ENCODE data around the gene NOL7. TPM values are rescaled to one million over a fixed set of nuclear protein-coding genes. Genes with fewer than 3 reads are reported as not detected.

NOL7 gene
- total RNA-seq, 2 donors from 2014 or later, result 51.5 to 54.3 TPM

GRCh38 chr6:13638626-13639025 is 23.5 kb downstream of the NOL7 start:
- ATAC-seq (replicated peaks in 1 of 2) (no peak), DNase-seq (no peak)
- Mint-ChIP-seq H3K4me3 (no peak overlapping the region), H3K27me3 (ENCODE audit: low read depth) (no peaks in the 10 kb centered on the region), H3K9me3 (no peaks in the 10 kb centered on the region), H3K4me1 (ENCODE audit: low read depth) (peaks cover 48% of the 10 kb centered on the region), H3K36me3 (ENCODE audit: insufficient read depth in 2 of 2) (peaks cover 8 to 29% of the 10 kb centered on the region in 2 donors), H3K27ac (peak overlapping the region; percentile 91)

- Mint-ChIP-seq H3K4me3 (peak overlapping the region in 1 of 2 donors; percentile 1), H3K27me3 (ENCODE audit: low read depth) (no peaks in the 10 kb centered on the region), H3K36me3 (ENCODE audit: insufficient read depth in 2 of 2) (peaks cover 9 to 27% of the 10 kb centered on the region in 2 donors), H3K9me3 (no peaks in the 10 kb centered on the region), H3K4me1 (ENCODE audit: low read depth) (peaks cover 41% of the 10 kb centered on the region), H3K27ac (peak overlapping the region; percentile 74)
- DNase-seq (no peak), ATAC-seq (replicated peaks in 1 of 2) (no peak)
Measured at GRCh38 chr6:13641315-13641714, 26.2 kb downstream of the NOL7 start.

- Mint-ChIP-seq H3K4me3 (no peak overlapping the region), H3K27ac (peak overlapping the region; percentile 82), H3K27me3 (ENCODE audit: low read depth) (no peaks in the 10 kb centered on the region), H3K36me3 (ENCODE audit: insufficient read depth in 2 of 2) (peaks cover 9 to 20% of the 10 kb centered on the region in 2 donors), H3K9me3 (no peaks in the 10 kb centered on the region), H3K4me1 (ENCODE audit: low read depth) (peaks cover 25% of the 10 kb centered on the region)
- no peak for DNase-seq
- ATAC-seq (replicated peaks in 1 of 2), result no peak
Measured at GRCh38 chr6:13643125-13643524, 28.0 kb downstream of the NOL7 start.

DNA sequence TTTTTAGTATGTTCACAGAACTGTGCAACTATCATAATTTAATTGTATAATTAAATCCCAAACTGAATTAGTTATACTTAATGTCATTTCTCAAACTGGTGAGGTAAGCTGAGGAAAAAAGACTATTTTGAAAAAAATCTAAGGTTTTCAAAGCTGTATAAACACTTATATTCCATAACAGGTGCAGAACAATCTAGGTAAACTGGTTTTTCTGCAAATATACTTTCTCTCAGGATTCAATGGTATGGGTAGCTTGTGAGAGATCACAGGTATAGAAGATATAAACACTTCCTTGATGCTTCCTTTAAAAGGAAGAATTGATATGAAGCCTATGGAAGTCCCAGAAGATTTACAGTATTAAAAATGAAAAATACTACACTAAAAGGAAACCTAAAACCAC is 33.7 kb downstream of the NOL7 start:
- no peak overlapping the region for H3K4me3 Mint-ChIP-seq
- H3K4me1 Mint-ChIP-seq (ENCODE audit: low read depth), result peaks cover 9% of the 10 kb centered on the region
- peaks cover 5 to 16% of the 10 kb centered on the region in 2 donors for H3K36me3 Mint-ChIP-seq (ENCODE audit: insufficient read depth in 2 of 2)
- DNase-seq, result no peak
- peak overlapping the region; percentile 64 for H3K27ac Mint-ChIP-seq
- no peaks in the 10 kb centered on the region for H3K27me3 Mint-ChIP-seq (ENCODE audit: low read depth)
- H3K9me3 Mint-ChIP-seq, result no peaks in the 10 kb centered on the region
- no peak for ATAC-seq (replicated peaks in 1 of 2)

GRCh38 chr6:13649393-13649792 is 34.3 kb downstream of the NOL7 start:
- Mint-ChIP-seq H3K9me3 (no peaks in the 10 kb centered on the region), H3K4me1 (ENCODE audit: low read depth) (peaks cover 9% of the 10 kb centered on the region), H3K36me3 (ENCODE audit: insufficient read depth in 2 of 2) (peaks cover 5 to 16% of the 10 kb centered on the region in 2 donors), H3K4me3 (peak overlapping the region in 1 of 2 donors; percentile 3), H3K27ac (peak overlapping the region; percentile 64), H3K27me3 (ENCODE audit: low read depth) (no peaks in the 10 kb centered on the region)
- no peak for DNase-seq
- no peak for ATAC-seq (replicated peaks in 1 of 2)

- H3K36me3 Mint-ChIP-seq (ENCODE audit: insufficient read depth in 2 of 2), result peaks cover 3 to 14% of the 10 kb centered on the region in 2 donors
- ATAC-seq (replicated peaks in 1 of 2) (no peak), DNase-seq (no peak)
- no peak overlapping the region for H3K27ac Mint-ChIP-seq
- peaks cover 14% of the 10 kb centered on the region for H3K4me1 Mint-ChIP-seq (ENCODE audit: low read depth)
- H3K27me3 Mint-ChIP-seq (ENCODE audit: low read depth), result no peaks in the 10 kb centered on the region
- H3K4me3 Mint-ChIP-seq, result no peak overlapping the region
- H3K9me3 Mint-ChIP-seq, result no peaks in the 10 kb centered on the region
Measured at GRCh38 chr6:13653296-13653695, 38.2 kb downstream of the NOL7 start.

DNA sequence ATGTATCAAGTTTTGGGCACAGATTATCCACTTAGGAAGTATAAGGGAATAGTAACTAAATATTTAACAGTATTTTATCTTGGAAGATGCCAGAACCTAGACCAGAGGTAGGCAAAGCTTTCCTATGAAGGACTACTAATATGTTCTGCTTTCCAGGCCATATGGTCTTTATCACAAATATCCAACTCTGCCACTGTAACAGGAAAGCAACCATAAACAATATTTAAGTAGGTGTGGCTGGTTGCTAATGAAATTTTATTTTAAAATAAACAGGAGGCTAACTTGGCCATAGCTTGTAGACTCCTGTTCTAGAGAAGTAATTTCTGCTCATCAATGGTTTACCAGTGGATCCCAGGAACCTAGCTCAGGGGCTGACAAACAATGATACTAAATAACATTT is 39.4 kb downstream of the NOL7 start:
- no peaks in the 10 kb centered on the region for H3K27me3 Mint-ChIP-seq (ENCODE audit: low read depth)
- H3K4me1 Mint-ChIP-seq (ENCODE audit: low read depth), result peaks cover 8% of the 10 kb centered on the region
- no peak for DNase-seq
- no peak for ATAC-seq (replicated peaks in 1 of 2)
- H3K36me3 Mint-ChIP-seq (ENCODE audit: insufficient read depth in 2 of 2), result peaks cover 3 to 14% of the 10 kb centered on the region in 2 donors
- H3K9me3 Mint-ChIP-seq, result no peaks in the 10 kb centered on the region
- H3K4me3 Mint-ChIP-seq, result no peak overlapping the region
- H3K27ac Mint-ChIP-seq, result no peak overlapping the region

GRCh38 chr6:13655700-13656099 is 40.6 kb downstream of the NOL7 start:
- Mint-ChIP-seq H3K27ac (no peak overlapping the region), H3K4me3 (no peak overlapping the region), H3K4me1 (ENCODE audit: low read depth) (peaks cover 13% of the 10 kb centered on the region), H3K9me3 (no peaks in the 10 kb centered on the region), H3K36me3 (ENCODE audit: insufficient read depth in 2 of 2) (peaks cover 3 to 10% of the 10 kb centered on the region in 2 donors), H3K27me3 (ENCODE audit: low read depth) (no peaks in the 10 kb centered on the region)
- DNase-seq, result no peak
- ATAC-seq (replicated peaks in 1 of 2), result no peak

DNA sequence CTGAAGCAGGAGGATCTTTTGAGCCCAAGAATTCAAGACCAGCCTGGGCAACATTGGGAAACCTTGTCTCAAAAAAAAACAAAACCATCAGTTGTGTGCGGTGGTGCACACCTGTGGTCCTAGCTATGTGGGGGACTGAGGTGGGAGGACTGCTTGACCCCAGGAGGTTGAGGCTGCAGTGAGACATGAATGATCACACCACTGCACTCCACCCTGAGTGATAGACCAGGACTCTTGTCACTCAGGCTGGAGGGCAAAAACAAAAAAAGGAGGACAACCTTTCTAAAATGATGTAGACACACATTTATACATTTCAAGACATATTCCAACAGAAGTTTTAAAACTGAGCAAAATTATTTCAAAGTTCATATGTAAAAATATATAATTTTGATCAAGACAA is 45.1 kb downstream of the NOL7 start:
- H3K9me3 Mint-ChIP-seq, result no peaks in the 10 kb centered on the region
- H3K4me1 Mint-ChIP-seq (ENCODE audit: low read depth), result peaks cover 56% of the 10 kb centered on the region

DNA sequence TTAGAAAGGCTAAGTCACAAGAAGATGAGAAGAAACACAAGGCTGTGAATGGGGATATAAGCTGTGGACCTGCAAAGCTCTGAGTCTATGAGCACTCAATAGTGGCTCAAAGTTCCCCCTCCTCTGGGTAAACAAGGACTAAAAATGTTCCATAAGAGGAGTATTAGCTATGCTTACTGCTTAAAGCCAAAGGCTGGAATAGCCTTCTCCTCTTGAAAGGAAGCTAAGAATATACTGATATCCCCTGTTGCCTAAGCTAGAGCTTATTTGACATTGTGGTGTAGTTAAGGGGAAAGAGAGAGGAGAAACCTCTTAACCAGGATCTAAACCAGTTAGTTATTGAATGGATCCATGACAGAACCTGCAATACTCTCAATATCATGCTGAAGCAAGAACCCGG is 45.8 kb downstream of the NOL7 start:
- Mint-ChIP-seq H3K4me3 (peak overlapping the region in 1 of 2 donors; percentile 65), H3K4me1 (ENCODE audit: low read depth) (peaks cover 62% of the 10 kb centered on the region), H3K36me3 (ENCODE audit: insufficient read depth in 2 of 2) (no peaks in the 10 kb centered on the region), H3K27me3 (ENCODE audit: low read depth) (no peaks in the 10 kb centered on the region), H3K9me3 (no peaks in the 10 kb centered on the region), H3K27ac (peak overlapping the region; percentile 90)
- ATAC-seq (replicated peaks in 1 of 2) (no peak), DNase-seq (no peak)

More for the DNA sequence above, 45.1 kb downstream of the NOL7 start:
- Mint-ChIP-seq H3K36me3 (ENCODE audit: insufficient read depth in 2 of 2) (no peaks in the 10 kb centered on the region), H3K4me3 (no peak overlapping the region), H3K27ac (no peak overlapping the region), H3K27me3 (ENCODE audit: low read depth) (no peaks in the 10 kb centered on the region)
- DNase-seq, result no peak
- no peak for ATAC-seq (replicated peaks in 1 of 2)

- peak overlapping the region in 1 of 2 donors; percentile 63 for H3K4me3 Mint-ChIP-seq
- H3K36me3 Mint-ChIP-seq (ENCODE audit: insufficient read depth in 2 of 2), result no peaks in the 10 kb centered on the region
- H3K27ac Mint-ChIP-seq, result no peak overlapping the region
- H3K4me1 Mint-ChIP-seq (ENCODE audit: low read depth), result peaks cover 67% of the 10 kb centered on the region
- H3K27me3 Mint-ChIP-seq (ENCODE audit: low read depth), result no peaks in the 10 kb centered on the region
- no peak for ATAC-seq (replicated peaks in 1 of 2)
- H3K9me3 Mint-ChIP-seq, result no peaks in the 10 kb centered on the region
- no peak for DNase-seq
Measured at GRCh38 chr6:13661647-13662046, 46.5 kb downstream of the NOL7 start.

DNA sequence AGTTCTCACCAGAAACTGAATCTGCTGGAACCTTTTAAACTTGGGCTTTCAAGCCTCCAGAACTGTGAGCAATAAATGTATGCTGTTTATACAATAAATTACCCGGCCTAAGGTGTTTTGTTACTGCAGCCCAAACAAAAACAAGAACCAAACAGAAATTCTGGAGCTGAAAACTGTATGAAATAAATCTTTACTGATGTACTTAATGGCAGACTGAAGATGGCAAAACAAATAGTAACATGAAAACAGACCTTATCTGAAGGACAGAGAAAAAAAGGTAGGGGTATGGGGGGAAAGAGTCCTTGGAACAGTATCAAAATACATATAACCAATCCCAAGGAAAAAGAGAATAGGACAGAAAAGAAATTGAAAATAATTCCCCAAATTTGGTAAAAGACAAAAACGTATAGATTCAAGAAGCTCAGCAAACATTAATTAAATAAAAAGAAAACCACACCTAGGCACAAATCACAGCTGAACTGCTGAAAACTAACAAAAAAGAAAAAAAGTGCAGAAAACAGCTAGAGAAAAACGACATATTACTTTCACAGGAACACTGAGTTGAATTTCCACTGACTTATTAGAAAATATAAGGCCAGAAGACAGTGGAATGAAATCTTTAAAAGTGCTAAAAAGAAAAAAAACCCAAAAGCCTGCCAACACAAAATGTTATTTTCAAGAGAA is 47.7 kb downstream of the NOL7 start:
- peak overlapping the region; percentile 64 for H3K27ac Mint-ChIP-seq
- H3K4me1 Mint-ChIP-seq (ENCODE audit: low read depth), result peaks cover 77% of the 10 kb centered on the region
- H3K9me3 Mint-ChIP-seq, result no peaks in the 10 kb centered on the region
- H3K36me3 Mint-ChIP-seq (ENCODE audit: insufficient read depth in 2 of 2), result no peaks in the 10 kb centered on the region
- peak overlapping the region; percentile 4 to 55 for H3K4me3 Mint-ChIP-seq
- DNase-seq (no peak), ATAC-seq (replicated peaks in 1 of 2) (no peak)
- H3K27me3 Mint-ChIP-seq (ENCODE audit: low read depth), result no peaks in the 10 kb centered on the region

DNA sequence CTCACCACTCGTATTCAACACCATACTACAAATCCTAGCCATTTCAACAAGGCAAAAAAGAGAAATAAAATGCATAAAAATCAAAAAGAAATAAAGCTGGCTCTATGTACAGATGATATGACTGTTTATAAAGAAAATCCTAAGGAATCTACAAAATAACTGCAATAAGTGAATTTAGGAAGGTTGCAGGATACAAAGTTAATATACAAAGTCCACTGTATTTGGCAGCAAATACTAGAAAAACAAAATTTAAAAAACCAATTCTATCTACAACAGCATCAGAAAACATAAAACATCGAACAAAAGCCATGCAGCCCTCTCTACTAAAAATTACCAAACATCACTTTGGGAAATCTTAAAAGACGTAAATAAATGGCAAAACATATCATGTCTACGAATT is 48.9 kb downstream of the NOL7 start:
- H3K36me3 Mint-ChIP-seq (ENCODE audit: insufficient read depth in 2 of 2), result no peaks in the 10 kb centered on the region
- ATAC-seq (replicated peaks in 1 of 2) (no peak), DNase-seq (no peak)
- no peak overlapping the region for H3K27ac Mint-ChIP-seq
- H3K9me3 Mint-ChIP-seq, result no peaks in the 10 kb centered on the region
- H3K27me3 Mint-ChIP-seq (ENCODE audit: low read depth), result no peaks in the 10 kb centered on the region
- peaks cover 89% of the 10 kb centered on the region for H3K4me1 Mint-ChIP-seq (ENCODE audit: low read depth)
- peak overlapping the region; percentile 2 to 55 for H3K4me3 Mint-ChIP-seq
